ENCODE data around the gene ZCCHC14. TPM values are rescaled to one million over a fixed set of nuclear protein-coding genes. Genes with fewer than 3 reads are reported as not detected.
"Not testable (repeated sequence)": the region's sequence is repeated elsewhere in the genome, so short reads cannot be mapped to it uniquely, and the experiment has no call there.

The ZCCHC14 gene
- total and polyA plus RNA-seq, 2 experiments from 2014 or later: 2.7 to 6.3 TPM

DNA sequence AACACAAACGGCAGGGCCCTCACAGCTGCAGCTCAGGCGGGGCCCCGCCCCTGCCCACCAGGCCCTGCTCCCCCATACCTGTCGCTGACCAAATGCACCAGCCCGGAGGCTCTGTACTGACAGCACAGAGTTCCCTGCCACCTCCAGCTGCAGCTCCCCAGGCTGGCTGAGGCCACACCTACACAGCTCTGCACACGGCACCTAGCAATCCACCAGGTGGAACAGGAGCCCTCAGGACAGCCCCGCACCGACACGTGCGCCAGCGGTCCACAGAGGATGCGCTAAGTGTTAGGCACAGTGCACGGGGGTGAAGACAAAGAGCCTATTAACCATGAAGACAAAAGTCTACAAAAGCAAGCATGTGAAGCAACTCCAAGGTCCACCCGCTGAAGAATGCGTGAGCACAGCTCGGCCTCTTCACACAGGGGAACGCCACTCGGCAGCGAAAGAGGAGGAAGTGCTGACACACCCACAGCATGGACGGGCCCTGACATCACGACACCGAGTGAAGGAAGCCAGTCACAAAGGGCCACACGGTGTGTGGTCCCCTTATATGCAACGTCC, 5.4 kb downstream of the ZCCHC14 start:
- Histone ChIP-seq H3K9me3 (ENCODE audit: low read depth) (no peaks in the 10 kb centered on the region), H3K4me2 (ENCODE audit: unreplicated experiment) (peak overlapping the region; percentile 80), H3K4me1 (ENCODE audit: insufficient read depth) (peaks cover 67% of the 10 kb centered on the region), H3K27me3 (replicated peaks; ENCODE audit: insufficient read depth) (no peaks in the 10 kb centered on the region), H3K4me3 (peak overlapping the region; percentile 46), H3K27ac (peak overlapping the region; percentile 61), H3F3A (ENCODE audit: insufficient read depth) (peaks cover 26% of the 10 kb centered on the region; the same call in 1 of the 2 replicates), H3K9me2 (ENCODE audit: insufficient read depth) (no peaks in the 10 kb centered on the region), H3K9ac (peak overlapping the region; percentile 83), H4K20me1 (ENCODE audit: insufficient read depth) (peaks cover 4% of the 10 kb centered on the region; the same call in 1 of the 2 replicates), H3K36me3 (ENCODE audit: low read depth) (no peaks in the 10 kb centered on the region), H3K79me2 (ENCODE audit: insufficient read depth) (peaks cover 95% of the 10 kb centered on the region), H2AFZ (no peak overlapping the region)
- 25 to 32% methylated on average over 23 to 24 of the region's 24 CpGs for WGBS, 2 experiments (ENCODE audit: low coverage in 1 of 2, low lambda C conversion rate in 2 of 2, missing lambda C conversion rate in 2 of 2)
- peak; percentile 83 for DNase-seq
- no peak for TF ChIP-seq EZH2phosphoT487 (IDR thresholded peaks at IDR 0.05; ENCODE audit: insufficient read depth, low read depth)
- no peak for TF ChIP-seq EZH2 (IDR thresholded peaks at IDR 0.05; ENCODE audit: insufficient read depth, poor library complexity, severe bottlenecking)
- in situ Hi-C loops (cut with MboI): no loop called here

DNA sequence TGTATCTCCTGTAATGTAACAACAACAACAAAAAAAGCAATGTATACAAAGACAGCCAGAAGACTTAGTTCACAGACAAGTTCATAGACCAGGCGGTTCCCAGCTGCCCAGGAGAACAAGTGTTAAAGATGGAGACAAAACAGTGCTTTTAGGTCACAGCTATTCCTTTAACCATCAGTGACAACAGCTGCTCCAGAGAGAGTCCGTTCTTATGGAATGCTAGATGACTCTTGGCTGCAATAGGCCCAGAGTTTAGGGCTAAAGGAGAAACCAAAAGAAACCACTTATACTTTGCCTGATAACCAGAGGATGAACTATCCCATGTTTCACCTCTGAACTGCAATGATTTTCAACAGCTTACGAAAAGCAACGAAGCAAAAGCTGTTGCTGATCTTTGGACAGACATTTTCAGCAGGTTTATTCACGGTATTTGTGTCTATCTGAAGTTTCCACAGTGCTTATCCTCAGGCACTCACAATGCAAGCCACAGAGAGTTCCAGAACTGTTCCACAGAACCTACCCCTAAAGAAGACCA, 6.0 kb downstream of the ZCCHC14 start:
- no peak overlapping the region for H3K4me3 ChIP-seq
- no peaks in the 10 kb centered on the region for H3K27me3 ChIP-seq (replicated peaks; ENCODE audit: insufficient read depth)
- H3F3A ChIP-seq (ENCODE audit: insufficient read depth): peaks cover 33% of the 10 kb centered on the region
- no peak overlapping the region for H2AFZ ChIP-seq
- in situ Hi-C loops (cut with MboI): no loop called here
- no peaks in the 10 kb centered on the region for H3K36me3 ChIP-seq (ENCODE audit: low read depth)
- peak overlapping the region; percentile 61 for H3K27ac ChIP-seq
- 45% methylated on average over 5 of the region's 5 CpGs for WGBS, 2 experiments (ENCODE audit: low coverage in 1 of 2, low lambda C conversion rate in 2 of 2, missing lambda C conversion rate in 2 of 2)
- DNase-seq: peak; percentile 37
- no peak for TF ChIP-seq EZH2phosphoT487 (IDR thresholded peaks at IDR 0.05; ENCODE audit: insufficient read depth, low read depth)
- no peak for TF ChIP-seq EZH2 (IDR thresholded peaks at IDR 0.05; ENCODE audit: insufficient read depth, poor library complexity, severe bottlenecking)
- H3K79me2 ChIP-seq (ENCODE audit: insufficient read depth): peaks cover 100% of the 10 kb centered on the region
- H3K9ac ChIP-seq: peak overlapping the region; percentile 83; the same call in 1 of the 2 replicates
- no peaks in the 10 kb centered on the region for H3K9me2 ChIP-seq (ENCODE audit: insufficient read depth)
- H3K4me1 ChIP-seq (ENCODE audit: insufficient read depth): peaks cover 74% of the 10 kb centered on the region
- H4K20me1 ChIP-seq (ENCODE audit: insufficient read depth): peaks cover 4% of the 10 kb centered on the region; the same call in 1 of the 2 replicates
- H3K9me3 ChIP-seq (ENCODE audit: low read depth): no peaks in the 10 kb centered on the region
- H3K4me2 ChIP-seq (ENCODE audit: unreplicated experiment): peak overlapping the region; percentile 80

DNA sequence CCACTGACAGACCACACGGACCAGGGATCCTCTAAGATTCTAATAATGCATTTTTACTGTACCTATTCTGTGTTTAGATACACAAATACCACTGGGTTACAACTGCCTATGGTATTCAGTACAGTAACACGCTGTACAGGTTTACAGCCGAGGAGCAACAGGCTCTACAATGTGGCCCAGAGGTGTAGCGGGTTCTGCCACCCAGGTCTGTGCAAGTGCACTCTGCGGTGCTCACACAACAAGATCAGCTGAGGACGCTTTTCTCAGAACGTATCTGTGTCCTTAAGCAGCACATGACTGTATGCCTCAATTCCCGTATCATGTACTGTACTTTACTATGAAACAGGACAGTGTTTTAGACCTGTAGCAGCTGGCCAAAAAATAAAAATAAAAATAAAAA, 6.5 kb downstream of the ZCCHC14 start:
- no peak for TF ChIP-seq EZH2 (IDR thresholded peaks at IDR 0.05; ENCODE audit: insufficient read depth, poor library complexity, severe bottlenecking)
- no peak for TF ChIP-seq EZH2phosphoT487 (IDR thresholded peaks at IDR 0.05; ENCODE audit: insufficient read depth, low read depth)
- H3K4me3 ChIP-seq: no peak overlapping the region
- H3K9me3 ChIP-seq (ENCODE audit: low read depth): no peaks in the 10 kb centered on the region
- WGBS, 2 experiments (ENCODE audit: low coverage in 1 of 2, low lambda C conversion rate in 2 of 2, missing lambda C conversion rate in 2 of 2): 73% methylated on average over 8 of the region's 8 CpGs
- no peak overlapping the region for H2AFZ ChIP-seq
- no peak overlapping the region for H3K4me2 ChIP-seq (ENCODE audit: unreplicated experiment)
- peaks cover 4% of the 10 kb centered on the region; the same call in 1 of the 2 replicates for H4K20me1 ChIP-seq (ENCODE audit: insufficient read depth)
- no peaks in the 10 kb centered on the region for H3K36me3 ChIP-seq (ENCODE audit: low read depth)
- peak overlapping the region; percentile 61; the same call in 1 of the 2 replicates for H3K27ac ChIP-seq
- no peaks in the 10 kb centered on the region for H3K9me2 ChIP-seq (ENCODE audit: insufficient read depth)
- H3K27me3 ChIP-seq (replicated peaks; ENCODE audit: insufficient read depth): no peaks in the 10 kb centered on the region
- H3K79me2 ChIP-seq (ENCODE audit: insufficient read depth): peaks cover 98% of the 10 kb centered on the region
- in situ Hi-C loops (cut with MboI): no loop called here
- DNase-seq: no peak
- no peak overlapping the region for H3K9ac ChIP-seq
- peaks cover 76% of the 10 kb centered on the region for H3K4me1 ChIP-seq (ENCODE audit: insufficient read depth)
- peaks cover 35% of the 10 kb centered on the region for H3F3A ChIP-seq (ENCODE audit: insufficient read depth)

DNA sequence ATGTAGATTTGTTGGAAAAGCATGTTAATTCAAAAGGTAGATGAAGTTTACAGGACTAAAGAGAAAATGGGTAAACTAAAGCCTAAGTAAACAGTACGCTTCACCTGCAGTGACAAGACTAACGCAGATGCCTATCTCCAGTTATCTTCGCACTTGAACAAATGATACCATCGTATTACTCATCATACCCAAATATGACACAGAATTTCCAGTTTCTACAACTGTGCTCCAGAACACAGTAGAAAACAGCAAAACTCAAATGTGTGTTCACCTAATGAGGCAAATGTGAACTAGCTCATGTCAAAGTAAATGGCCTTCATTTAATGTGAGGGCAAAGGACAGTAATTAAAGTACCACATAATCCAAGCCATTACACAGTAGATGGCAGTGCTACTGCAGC, 7.0 kb downstream of the ZCCHC14 start:
- H3K4me3 ChIP-seq; H3K9me2 ChIP-seq (ENCODE audit: insufficient read depth); H3K9ac ChIP-seq; H3K36me3 ChIP-seq (ENCODE audit: low read depth); H4K20me1 ChIP-seq (ENCODE audit: insufficient read depth); in situ Hi-C loops (cut with MboI); H3K27me3 ChIP-seq (replicated peaks; ENCODE audit: insufficient read depth); H2AFZ ChIP-seq; H3K9me3 ChIP-seq (ENCODE audit: low read depth): not testable (repeated sequence)
- H3K4me1 ChIP-seq (ENCODE audit: insufficient read depth): peaks cover 76% of the 10 kb centered on the region
- 58 to 65% methylated on average over 4 of the region's 4 CpGs for WGBS, 2 experiments (ENCODE audit: low coverage in 1 of 2, low lambda C conversion rate in 2 of 2, missing lambda C conversion rate in 2 of 2)
- peaks cover 98% of the 10 kb centered on the region for H3K79me2 ChIP-seq (ENCODE audit: insufficient read depth)
- 0 out of 2 replicates have a peak overlapping the region, but pooled peaks have one; percentile 61 for H3K27ac ChIP-seq
- H3K4me2 ChIP-seq (ENCODE audit: unreplicated experiment): peak overlapping the region; percentile 38
- H3F3A ChIP-seq (ENCODE audit: insufficient read depth): peaks cover 35% of the 10 kb centered on the region
- DNase-seq: peak; percentile 33
